Measurements from ENCODE around the gene C10orf62. TPM values are rescaled to one million over a fixed set of nuclear protein-coding genes. Genes with fewer than 3 reads are reported as not detected.
"Not testable (repeated sequence)": the region's sequence is repeated elsewhere in the genome, so short reads cannot be mapped to it uniquely, and the experiment has no call there.

C10orf62 gene
- total RNA-seq, 1 experiment from 2014 or later = not detected

DNA sequence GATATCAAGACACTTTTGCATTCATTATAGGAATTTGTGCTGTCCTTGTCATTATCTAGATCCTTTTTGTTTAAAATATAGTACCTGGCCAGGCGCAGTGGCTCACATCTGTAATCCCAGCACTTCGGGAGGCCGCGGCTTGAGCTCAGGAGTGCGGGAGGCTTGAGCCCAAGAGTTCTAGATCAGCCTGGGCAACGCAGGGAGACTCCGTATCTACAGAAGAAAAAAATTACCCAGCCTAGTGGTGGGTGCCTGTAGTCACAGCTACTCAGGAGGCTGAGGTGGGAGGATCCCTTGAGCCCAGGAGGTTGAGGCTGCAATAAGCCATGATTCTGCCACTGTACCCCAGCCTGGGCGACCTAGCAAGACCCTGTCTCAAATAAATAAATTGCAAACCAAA, 44.4 kb downstream of the C10orf62 start:
- Histone ChIP-seq H3K36me3 (ENCODE audit: control insufficient read depth, insufficient read depth, low read length) (no peaks in the 10 kb centered on the region), H3K4me1 (no peaks in the 10 kb centered on the region), H3K9me3 (no peaks in the 10 kb centered on the region), H3K27me3 (replicated peaks; ENCODE audit: control insufficient read depth, insufficient read depth, low read length) (no peaks in the 10 kb centered on the region), H3K4me3 (ENCODE audit: low read depth, low read length) (peak overlapping the region; percentile 70)
- POLR2A ChIA-PET = interaction anchor here (0.6 kb wide), 1 partner anchor 139 kb away, joined by 3 read pairs; no protein-coding TSS in a partner anchor
- H3K36me3 Mint-ChIP-seq (ENCODE audit: insufficient read depth, unreplicated experiment) = peaks cover 11% of the 10 kb centered on the region
- no peaks in the 10 kb centered on the region for H3K27me3 Mint-ChIP-seq (ENCODE audit: insufficient read depth, unreplicated experiment)
- intact Hi-C loops (cut with micrococcal nuclease; ENCODE audit: unreplicated experiment) = no loop called here
- H3K27ac Mint-ChIP-seq (ENCODE audit: unreplicated experiment) = peak overlapping the region; percentile 100
- peaks cover 7% of the 10 kb centered on the region for H3K4me1 Mint-ChIP-seq (ENCODE audit: low read depth, unreplicated experiment)
- CTCF ChIA-PET = interaction anchor here (1.0 kb wide), 1 partner anchor 62 kb away, joined by 3 read pairs; the partner anchor contains the start of gene ANKRD2
- DNase-seq = peak in 1 of 2 experiments; percentile 38
- no TSS peak for BruUV-seq (replicated peaks)
- no peaks in the 10 kb centered on the region for H3K9me3 Mint-ChIP-seq (ENCODE audit: unreplicated experiment)
- TF ChIP-seq, protein P1, sequence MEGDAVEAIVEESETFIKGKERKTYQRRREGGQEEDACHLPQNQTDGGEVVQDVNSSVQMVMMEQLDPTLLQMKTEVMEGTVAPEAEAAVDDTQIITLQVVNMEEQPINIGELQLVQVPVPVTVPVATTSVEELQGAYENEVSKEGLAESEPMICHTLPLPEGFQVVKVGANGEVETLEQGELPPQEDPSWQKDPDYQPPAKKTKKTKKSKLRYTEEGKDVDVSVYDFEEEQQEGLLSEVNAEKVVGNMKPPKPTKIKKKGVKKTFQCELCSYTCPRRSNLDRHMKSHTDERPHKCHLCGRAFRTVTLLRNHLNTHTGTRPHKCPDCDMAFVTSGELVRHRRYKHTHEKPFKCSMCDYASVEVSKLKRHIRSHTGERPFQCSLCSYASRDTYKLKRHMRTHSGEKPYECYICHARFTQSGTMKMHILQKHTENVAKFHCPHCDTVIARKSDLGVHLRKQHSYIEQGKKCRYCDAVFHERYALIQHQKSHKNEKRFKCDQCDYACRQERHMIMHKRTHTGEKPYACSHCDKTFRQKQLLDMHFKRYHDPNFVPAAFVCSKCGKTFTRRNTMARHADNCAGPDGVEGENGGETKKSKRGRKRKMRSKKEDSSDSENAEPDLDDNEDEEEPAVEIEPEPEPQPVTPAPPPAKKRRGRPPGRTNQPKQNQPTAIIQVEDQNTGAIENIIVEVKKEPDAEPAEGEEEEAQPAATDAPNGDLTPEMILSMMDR (IDR thresholded peaks at IDR 0.05; ENCODE audit: insufficient read depth in 1 of 2, low read depth in 1 of 2, low read length in 1 of 2, severe bottlenecking in 1 of 2, unreplicated experiment in 1 of 2) = no peak
- peak overlapping the region; percentile 100 for H3K4me3 Mint-ChIP-seq (ENCODE audit: unreplicated experiment)

DNA sequence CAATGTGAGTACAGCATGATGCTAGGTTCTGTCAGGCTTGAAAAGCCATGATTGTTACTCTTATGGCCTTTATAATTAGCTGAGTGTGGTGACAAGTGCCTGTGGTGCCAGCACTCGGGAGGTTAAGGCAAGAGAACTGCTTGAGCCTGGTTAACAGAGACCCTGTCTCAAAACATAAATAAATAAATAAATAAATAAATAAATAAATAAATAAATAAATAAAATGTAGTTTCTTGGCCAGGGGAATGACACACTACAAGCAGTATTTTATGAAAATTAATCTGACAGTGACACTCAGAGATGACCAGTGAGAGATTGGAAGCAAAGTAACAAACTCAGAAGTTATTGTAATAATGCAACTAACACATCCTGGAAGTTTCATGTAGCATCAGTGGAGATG, 46.1 kb downstream of the C10orf62 start:
- Histone ChIP-seq H3K9me3 (no peaks in the 10 kb centered on the region), H3K36me3 (ENCODE audit: control insufficient read depth, insufficient read depth, low read length) (no peaks in the 10 kb centered on the region), H3K4me1 (no peaks in the 10 kb centered on the region), H3K4me3 (ENCODE audit: low read depth, low read length) (no peak overlapping the region), H3K27me3 (replicated peaks; ENCODE audit: control insufficient read depth, insufficient read depth, low read length) (no peaks in the 10 kb centered on the region)
- Mint-ChIP-seq H3K27ac (ENCODE audit: unreplicated experiment) (no peak overlapping the region), H3K4me3 (ENCODE audit: unreplicated experiment) (no peak overlapping the region), H3K4me1 (ENCODE audit: low read depth, unreplicated experiment) (peaks cover 7% of the 10 kb centered on the region), H3K27me3 (ENCODE audit: insufficient read depth, unreplicated experiment) (no peaks in the 10 kb centered on the region), H3K9me3 (ENCODE audit: unreplicated experiment) (no peaks in the 10 kb centered on the region), H3K36me3 (ENCODE audit: insufficient read depth, unreplicated experiment) (peaks cover 19% of the 10 kb centered on the region)
- TF ChIP-seq, protein P1 (IDR thresholded peaks at IDR 0.05; ENCODE audit: insufficient read depth in 1 of 2, low read depth in 1 of 2, low read length in 1 of 2, severe bottlenecking in 1 of 2, unreplicated experiment in 1 of 2) = no peak
- POLR2A ChIA-PET = no interaction called here
- no peak for DNase-seq
- CTCF ChIA-PET = no interaction called here
- intact Hi-C loops (cut with micrococcal nuclease; ENCODE audit: unreplicated experiment) = no loop called here
- no TSS peak for BruUV-seq (replicated peaks)

DNA sequence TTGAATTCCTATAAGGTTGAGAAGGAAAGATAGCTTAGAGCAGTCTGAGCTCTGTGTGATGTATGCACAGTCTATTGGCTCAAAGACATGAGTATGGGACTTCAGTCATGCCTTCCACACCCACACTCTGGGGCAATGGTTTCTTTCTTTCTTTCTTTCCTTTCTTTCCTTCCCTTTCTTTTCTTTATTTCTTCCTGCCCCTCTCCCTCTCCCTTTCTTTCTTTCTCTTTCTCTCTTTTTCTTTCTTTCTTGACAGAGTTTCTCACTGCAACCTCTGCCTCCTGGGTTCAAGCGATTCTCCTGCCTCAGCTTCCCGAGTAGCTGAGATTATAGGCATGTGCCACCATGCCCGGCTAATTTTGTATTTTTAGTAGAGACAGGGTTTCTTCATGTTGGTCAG, 49.6 kb downstream of the C10orf62 start:
- H3K36me3 ChIP-seq (ENCODE audit: control insufficient read depth, insufficient read depth, low read length); H3K27me3 ChIP-seq (replicated peaks; ENCODE audit: control insufficient read depth, insufficient read depth, low read length); H3K4me1 ChIP-seq; BruUV-seq (replicated peaks); H3K4me3 ChIP-seq (ENCODE audit: low read depth, low read length); H3K27ac Mint-ChIP-seq (ENCODE audit: unreplicated experiment); H3K9me3 Mint-ChIP-seq (ENCODE audit: unreplicated experiment); CTCF ChIA-PET; POLR2A ChIA-PET; H3K9me3 ChIP-seq; H3K4me3 Mint-ChIP-seq (ENCODE audit: unreplicated experiment); intact Hi-C loops (cut with micrococcal nuclease; ENCODE audit: unreplicated experiment); H3K27me3 Mint-ChIP-seq (ENCODE audit: insufficient read depth, unreplicated experiment); DNase-seq: not testable (repeated sequence)
- Mint-ChIP-seq H3K4me1 (ENCODE audit: low read depth, unreplicated experiment) (peaks cover 12% of the 10 kb centered on the region), H3K36me3 (ENCODE audit: insufficient read depth, unreplicated experiment) (peaks cover 14% of the 10 kb centered on the region)

All from Caco-2 (cell line).